ENCODE data around the gene SCART1.
"Not testable (repeated sequence)": the region's sequence is repeated elsewhere in the genome, so short reads cannot be mapped to it uniquely, and the experiment has no call there.

Gene SCART1

DNA sequence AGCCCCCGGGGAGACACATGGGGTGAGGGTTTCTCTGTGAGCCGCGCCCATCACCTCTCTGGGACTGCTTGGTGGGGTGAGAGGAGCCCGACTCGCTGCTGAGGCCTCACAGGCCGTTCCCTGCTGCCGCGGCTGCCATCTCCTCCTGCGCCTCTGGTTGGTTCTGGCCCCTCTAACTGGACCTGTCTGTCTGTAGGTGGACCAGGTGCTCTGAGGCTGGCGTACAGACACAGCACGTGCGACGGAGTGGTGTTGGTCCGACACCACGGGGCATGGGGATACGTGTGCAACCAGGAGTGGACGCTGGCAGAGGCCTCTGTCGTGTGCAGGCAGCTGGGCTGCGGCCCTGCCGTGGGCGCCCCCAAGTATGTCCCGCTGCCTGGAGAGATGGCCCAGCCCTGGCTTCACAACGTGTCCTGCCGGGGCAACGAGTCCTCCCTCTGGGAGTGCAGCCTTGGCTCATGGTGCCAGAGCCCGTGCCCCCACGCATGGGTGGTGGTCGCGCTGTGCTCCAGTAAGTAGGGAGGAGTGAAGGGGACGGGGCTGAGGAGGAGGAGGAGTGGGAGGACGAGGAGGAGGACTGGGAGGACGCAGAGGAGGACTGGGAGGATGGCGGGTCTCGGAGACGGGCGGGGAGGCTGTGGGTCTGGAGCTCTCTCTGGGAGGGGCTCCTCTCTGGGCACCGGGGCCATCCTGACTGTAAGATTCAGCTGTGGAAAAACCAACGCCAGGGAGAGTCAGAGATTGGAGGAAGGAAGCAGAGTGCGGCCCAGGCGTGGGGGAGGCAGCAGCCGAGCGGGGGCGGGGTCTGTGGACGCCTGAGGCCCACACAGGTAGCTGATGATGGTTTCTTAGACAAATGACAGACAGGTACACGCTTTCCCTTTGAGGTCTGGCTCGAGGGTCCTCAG lies 2.6 kb downstream of the SCART1 start:
- no peak for DNase-seq (ENCODE audit: low spot score)

DNA sequence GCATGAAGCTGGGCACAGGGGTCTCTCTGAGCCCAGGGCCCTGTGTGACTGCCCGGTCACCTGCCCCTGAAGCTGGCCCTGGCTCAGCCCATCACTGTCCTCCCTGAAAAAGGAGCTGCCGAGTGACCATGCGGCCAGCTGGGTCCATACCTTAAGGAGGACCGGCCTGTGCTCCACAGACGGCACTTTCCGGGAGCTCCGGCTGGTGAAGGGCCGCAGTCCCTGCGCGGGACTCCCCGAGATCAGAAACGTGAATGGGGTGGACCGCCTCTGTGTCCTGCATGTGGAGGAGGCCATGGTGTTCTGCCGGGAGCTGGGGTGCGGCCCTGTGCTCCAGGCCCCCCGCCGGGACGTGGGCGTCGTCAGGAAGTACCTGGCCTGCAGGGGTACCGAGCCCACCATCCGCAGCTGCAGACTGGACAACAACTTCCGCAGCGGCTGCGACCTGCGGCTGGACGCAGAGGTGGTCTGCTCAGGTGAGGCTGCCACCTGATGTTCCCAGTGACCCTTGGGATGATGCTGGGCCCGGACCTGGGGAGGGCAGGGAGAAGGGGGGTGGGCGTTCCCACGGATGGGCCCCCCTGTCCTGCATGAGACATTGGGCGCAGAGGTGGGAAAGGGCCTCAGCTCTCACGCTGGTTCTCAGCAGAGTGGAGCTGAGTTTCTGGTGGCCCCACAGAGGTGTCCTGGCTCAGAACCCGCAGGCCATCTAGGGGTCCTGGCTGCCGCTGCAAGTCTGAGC lies 3.5 kb downstream of the SCART1 start:
- no peak for DNase-seq (ENCODE audit: low spot score)

DNA sequence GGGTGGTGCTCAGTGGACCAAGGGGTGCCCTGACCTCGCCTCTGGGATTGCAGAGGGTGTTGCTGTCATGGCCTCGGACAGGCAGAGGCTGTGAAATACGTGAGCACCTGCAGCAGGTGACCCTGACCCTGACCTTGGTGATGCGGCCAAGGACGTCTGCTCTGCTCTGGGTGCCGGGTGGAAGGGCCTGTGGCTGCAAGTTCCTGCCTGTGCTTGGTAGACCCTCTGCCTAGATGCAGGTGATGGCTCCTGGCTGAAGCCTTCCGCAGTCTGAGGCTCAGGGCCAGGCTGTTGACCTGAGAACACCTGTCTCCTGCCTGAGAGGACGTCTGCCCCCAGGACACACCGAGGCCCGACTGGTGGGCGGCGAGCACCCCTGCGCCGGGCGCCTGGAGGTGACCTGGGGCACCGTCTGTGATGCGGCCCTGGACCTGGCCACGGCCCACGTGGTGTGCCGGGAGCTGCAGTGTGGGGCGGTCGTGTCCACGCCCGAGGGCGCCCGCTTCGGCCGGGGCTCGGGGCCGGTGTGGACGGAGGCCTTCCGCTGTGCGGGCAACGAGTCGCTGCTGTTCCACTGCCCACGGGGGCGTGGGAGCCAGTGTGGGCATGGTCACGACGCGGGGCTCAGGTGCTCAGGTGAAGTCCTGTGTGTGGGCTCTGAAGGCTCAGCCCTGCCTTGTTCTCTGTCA lies 4.4 kb downstream of the SCART1 start:
- DNase-seq (ENCODE audit: low spot score) = no peak

DNA sequence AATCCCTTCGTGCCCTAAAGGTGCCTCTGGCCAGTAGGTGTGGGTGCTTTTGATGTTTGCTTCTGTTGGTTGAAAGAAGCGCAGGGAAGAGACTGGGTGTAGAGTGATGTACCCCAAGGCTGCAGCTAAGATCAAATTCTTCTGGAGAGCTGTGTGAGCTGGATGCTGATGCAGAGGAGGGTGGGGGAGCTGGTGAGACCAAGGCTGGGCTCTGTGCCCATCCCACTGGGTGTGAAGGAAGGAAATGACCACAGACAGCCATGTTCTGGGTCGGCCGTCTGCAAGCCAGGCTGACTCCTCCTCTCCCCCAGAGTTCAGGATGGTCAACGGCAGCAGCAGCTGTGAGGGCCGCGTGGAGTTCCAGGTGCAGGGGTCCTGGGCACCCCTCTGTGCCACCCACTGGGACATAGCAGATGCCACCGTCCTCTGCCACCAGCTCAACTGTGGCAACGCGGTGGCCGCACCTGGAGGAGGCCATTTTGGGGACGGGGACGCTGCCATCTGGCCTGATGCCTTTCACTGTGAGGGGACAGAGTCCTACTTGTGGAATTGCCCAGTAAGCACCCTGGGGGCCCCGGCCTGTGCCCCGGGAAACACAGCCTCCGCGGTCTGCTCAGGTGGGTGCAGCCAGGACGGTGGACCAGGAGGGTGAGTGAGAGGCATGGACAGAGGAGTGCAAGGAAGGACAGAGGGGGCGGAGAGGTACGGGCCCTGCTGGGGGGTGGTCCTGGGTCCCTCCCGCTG lies 5.1 kb downstream of the SCART1 start:
- no peak for DNase-seq (ENCODE audit: low spot score)

DNA sequence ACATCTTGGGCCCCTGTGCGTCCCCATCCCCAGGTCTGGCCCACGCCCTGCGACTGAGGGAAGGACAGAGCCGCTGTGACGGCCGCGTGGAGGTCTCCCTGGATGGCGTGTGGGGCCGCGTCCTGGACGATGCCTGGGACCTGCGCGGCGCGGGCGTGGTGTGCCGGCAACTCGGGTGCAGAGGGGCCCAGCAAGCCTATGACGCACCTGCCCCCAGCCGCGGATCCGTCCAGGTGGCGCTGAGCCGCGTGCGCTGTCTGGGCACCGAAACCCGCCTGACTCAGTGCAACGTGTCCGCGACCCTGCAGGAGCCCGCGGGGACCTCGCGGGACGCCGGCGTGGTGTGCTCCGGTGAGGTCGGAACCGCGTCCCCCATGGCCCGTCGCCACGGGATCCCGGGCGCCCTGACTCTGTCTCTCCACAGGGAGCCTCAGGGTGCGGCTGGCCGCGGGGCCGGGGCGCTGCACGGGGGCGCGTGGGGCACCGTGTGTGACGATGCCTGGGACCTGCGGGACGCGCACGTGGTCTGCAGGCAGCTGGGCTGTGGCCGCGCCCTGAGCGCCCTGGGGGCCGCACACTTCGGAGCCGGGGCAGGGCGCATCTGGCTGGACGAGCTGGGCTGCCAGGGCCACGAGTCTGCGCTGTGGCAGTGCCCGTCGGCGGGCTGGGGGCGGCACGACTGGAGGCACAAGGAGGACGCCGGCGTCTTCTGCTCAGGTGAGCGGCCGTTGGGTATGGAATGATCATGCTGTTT lies 5.9 kb downstream of the SCART1 start:
- DNase-seq (ENCODE audit: low spot score) = no peak

DNA sequence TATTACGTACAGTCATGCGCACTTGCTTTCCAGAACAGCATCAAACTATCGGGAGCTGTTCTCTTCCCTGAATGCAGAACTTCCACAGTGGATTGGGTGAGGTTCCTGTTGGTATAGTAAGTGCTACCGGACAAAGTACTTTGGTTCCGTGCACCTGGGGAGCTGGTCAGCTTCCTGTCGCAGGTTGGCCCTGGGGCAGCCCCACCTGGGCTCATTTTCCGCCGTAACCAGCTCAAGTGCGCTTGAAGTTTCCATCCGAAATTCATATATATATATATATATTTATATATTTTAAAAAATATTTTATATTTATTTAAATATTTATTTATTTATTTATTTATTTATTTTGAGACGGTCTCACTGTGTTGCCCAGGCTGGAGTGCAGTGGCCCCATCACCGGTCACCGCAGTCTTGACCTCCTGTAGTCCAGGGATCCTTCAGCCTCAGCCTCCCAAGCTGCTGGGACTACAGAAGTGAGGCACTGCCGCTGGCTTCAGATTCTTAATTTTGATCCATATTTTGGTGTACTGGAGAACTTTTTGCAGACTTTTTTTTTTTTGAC lies 6.5 kb downstream of the SCART1 start:
- DNase-seq (ENCODE audit: low spot score) = no peak

DNA sequence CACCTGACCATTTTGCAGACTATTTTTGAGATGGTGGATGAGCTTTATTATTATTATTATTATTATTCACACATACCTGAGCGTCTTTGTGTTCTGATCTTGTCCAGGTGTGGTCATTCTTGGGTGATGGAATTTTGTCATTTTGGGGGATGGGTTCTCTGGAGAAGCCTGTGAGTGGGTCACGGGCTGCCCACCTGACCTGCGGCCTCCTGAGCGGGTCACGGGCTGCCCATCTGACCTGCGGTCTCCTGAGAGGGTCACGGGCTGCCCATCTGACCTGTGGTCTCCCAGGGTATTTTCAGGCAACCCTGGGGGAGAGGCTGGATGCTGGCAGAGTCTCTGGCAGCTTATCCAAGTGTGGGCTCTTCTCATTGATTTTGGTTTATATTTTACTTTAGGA lies 7.3 kb downstream of the SCART1 start:
- no peak for DNase-seq (ENCODE audit: low spot score)

DNA sequence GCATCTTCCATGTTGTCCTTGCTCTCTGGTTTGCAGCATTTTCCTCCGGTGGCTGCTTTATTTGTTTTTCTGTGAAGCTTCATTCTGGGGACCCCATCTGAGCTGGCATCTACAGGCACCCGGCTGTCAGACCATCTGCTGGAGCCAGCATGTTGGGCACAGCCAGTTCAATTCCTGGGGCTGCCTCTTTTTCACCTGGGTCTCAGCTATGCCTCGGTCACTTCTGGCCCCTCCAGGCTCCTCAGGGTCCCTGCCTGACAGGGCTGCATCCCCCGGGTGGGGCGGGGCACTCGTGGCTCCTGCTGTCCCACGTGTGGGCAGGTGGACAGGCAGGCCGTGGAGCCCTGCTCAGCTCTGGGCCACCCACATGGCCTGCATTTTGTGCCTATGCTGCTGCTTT lies 8.1 kb downstream of the SCART1 start:
- no peak for DNase-seq (ENCODE audit: low spot score)

DNA sequence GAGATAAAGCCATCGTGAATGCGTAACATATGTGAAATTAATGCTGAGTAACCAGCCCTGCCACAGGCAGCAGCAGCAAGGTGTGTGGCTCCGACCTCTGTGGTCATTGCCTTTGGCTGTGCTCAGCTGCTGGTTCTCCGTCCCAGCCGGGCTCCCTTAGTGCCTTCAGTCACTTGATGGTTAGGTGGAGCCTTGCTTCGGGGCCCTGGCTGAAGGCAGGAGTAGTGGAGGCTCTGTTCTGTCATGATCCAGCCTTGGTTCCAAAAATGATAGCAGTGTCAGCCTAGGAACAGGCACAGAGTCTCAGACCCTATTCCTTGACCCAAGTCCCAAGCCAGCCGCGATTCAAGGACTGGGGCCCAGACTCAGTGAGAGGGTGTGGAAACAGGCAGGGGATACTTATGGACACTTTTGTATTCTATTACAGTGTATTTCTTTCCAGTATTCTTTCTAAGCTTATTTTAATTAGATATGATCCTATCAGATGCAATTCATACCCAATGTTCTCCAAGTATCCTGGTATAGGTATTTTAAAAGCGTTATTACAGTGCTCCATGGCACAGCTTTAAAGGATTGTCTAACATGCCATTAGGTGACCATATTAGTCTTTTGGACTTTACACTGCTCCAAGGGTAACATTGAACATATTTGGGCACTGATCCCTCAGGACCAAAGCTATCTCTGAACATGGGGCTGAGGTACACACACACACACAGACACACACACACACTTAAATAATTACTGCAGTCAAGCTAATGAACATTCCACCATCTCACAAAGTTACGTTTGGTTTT lies 9.0 kb downstream of the SCART1 start:
- DNase-seq (ENCODE audit: low spot score) = no peak

DNA sequence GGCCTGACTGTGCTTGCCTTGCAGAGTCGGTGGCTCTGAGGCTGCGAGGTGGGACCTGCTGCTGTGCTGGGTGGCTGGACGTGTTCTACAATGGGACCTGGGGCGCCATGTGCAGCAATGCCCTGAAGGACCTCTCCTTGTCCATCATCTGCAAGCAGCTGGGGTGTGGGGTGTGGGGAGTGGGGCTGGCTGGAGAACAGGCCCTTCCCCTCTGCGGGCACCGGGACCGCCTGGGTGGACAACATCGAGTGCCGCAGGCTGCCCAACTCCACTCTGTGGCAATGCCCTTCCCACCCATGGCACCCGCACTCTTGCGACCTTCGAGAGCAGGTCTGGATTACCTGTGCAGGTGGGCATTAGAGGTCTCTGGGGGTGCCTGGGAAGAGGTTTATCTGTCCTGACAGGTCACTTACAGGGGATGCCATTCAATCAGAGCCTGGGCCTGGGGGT lies 10.9 kb downstream of the SCART1 start:
- DNase-seq (ENCODE audit: low spot score) = no peak

DNA sequence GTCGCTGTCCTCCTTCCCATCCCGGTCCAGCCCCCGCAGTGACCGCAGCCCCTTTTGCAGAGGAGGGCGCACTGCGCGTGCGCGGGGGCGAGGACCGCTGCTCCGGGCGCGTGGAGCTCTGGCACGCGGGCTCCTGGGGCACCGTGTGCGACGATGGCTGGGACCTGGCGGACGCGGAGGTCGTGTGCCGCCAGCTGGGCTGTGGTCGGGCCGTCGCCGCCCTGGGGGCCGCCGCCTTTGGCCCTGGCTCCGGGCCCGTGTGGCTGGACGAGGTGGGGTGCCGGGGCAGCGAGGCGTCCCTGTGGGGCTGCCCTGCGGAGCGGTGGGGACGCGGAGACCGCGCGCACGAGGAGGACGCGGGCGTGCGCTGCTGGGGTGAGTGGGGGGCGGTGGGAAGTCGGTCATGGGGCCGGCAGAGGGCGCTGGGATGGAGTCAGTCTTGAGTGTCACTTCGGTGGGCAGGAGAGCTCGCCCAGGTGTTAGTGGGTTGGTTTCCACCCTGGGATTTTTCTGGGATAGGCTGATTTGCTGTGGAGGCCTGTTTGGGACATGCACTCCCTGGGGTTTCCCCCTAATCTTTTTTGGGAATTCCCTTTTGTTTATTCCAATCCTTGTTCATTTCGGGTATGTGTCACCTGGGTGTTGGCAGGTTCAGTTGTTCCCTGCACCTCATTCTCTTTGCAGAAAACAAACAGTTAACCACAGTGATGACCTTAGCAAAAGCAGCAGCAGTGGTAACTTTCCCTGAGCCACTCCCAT lies 11.6 kb downstream of the SCART1 start:
- no peak for DNase-seq (ENCODE audit: low spot score)

DNA sequence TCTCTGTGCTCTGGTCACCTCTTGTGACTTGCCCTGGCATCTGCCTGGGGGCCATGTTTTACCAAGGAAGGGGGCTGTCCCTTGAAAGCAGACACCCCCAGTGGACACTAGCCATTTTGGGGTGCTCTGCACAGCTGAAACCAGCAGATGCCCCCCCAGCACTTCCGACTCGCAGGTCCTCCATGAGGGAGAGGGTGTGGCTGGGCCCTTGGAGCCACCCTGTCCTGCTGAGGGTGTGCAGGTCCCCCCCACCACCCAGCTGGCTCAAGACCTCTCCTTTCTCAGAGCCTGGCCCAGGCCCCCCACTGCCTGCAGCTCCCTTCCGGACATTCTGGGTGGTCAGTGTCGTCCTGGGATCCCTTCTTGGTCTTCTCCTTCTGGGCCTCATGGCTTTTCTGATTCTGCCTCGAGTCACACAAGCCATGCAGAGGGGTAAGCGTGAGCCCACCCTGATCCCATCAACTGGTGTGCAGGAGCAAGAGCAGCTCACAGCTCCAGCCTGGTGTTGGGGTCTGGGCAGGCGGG lies 12.3 kb downstream of the SCART1 start:
- no peak for DNase-seq (ENCODE audit: low spot score)

DNA sequence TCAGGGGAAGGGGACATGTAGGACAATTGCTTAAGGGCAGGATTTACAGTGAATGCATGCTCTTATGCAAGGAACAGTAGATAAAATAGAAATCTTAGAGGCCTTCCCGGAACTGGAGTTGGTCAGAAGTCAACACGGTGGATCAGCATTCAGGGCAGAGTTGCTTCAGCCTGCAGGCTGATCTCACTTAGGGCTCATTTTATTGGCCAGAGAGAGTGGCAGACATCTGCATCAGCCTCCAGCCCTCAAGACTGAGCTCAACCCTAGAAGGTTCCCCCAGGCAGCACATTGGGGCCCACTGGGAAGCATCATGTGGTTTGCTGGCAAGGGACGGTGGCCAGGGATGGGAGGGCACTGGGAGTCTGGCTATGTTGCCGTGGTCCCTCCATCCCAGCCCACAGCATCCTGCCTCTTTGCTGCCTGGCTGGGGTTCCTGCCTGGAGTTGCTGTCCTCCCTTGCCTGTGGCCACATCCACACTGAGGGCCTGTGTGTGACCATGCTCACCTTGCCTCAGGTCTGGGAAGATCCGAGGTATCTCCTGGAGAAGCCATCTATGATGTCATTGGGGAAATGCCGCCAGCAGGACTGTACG lies 13.0 kb downstream of the SCART1 start:
- DNase-seq (ENCODE audit: low spot score) = no peak

DNA sequence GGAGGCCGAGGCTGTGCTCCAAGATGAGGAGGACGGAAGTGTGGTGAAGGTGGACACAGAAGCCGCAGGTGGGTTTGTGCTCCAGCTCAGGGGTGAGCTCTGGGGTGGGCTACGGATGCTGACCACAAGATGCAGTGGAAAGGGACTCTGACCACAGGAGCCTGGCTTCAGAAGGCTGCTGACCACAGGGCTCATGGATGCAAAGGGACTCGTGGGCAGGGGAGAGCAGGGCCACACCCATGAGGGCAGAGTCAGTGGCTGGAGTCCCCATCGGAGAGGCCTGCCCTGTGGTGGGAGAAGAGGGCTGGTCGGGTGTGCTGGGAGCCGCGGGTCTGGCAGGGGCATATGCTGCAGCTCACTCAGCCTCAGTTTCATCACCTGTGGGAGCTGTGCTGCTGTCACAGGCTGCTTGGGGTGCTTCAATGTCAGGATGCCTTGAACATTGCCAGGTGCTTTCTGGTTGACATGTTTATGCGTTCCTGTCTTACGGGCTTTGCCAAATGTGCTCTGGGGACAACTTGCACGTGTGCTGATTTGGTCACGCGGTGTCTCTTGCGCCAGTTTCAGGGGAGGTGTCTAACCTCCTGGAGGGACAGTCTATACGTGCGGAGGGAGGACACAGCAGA lies 13.7 kb downstream of the SCART1 start:
- DNase-seq (ENCODE audit: low spot score) = no peak

DNA sequence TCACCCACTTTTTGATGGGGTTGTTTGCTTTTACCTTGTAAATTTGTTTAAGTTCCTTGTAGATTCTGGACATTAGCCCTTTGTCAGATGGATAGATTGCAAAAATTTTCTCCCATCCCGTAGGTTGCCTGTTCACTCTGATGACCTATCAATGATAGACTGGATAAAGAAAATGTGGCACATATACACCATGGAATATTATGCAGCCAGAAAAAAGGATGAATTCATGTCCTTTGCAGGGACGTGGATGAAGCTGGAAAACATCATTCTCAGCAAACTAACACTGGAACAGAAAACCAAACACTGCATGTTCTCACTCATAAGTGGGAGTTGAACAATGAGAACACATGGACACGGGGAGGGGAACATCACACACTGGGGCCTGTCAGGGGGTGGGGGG lies 15.5 kb downstream of the SCART1 start:
- not testable (repeated sequence) for DNase-seq (ENCODE audit: low spot score)

DNA sequence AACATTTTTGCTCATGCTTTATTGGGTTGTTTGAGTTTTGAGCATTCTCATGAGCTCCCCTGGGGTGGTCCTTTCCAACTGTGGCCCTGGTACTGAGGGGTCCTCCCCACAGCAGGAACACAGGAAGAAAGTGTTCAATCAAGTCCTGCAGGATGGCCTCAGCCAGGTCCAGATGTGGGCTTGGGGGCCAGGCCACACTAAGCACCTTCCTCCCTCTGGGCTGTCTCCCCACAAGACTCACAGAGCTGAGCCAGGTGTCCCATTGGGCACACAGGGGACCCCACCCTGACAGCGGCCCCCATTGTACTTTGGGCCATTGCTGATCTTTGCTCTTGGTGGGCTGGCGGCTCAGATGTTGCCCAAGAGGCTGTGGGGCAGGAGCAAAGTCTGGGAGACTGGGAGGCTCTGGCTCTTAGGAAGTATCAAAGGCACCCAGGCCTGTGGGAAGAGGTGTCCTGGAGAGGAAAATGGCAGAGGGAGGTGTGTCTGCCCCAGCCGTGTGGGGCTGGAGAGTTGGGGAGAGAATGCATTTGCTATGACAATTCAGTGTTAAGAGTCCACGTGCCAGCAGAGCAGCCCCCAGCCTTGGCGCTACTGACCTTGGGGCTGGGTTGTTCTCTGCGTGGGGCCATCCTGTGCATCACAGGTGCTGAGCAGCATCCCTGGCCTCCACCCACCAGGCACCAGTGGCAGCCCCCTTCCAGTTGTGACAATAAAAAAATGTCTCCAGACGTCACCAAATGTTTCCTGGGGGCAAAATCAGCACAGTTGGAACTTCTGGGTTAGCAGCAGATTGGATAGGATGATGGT lies 17.8 kb downstream of the SCART1 start:
- DNase-seq (ENCODE audit: low spot score) = no peak

DNA sequence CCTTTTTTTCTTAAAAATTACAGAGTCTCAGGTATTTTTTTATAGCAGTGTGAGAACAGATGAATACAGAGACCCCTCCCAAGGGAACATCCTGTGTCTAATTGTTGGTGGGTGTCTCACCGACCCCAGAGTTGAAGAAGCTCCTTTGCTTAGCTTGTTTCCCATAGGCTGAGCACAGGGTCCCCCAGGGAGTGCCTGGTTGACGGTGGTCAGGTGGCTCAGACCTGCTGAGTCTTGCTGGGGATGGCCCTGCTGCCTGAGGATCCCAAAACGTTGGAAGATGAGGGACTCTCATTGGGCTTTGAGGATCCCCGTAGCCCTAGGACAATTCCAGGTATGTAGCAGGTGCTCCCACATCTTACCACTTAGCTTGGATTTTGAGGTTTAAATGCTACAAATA lies 19.5 kb downstream of the SCART1 start:
- DNase-seq (ENCODE audit: low spot score) = no peak
